HCT116 (cell line): ENCODE results near the gene PLCXD1. TPM values are rescaled to one million over a fixed set of nuclear protein-coding genes. Genes with fewer than 3 reads are reported as not detected.

Experiments used
- ATAC-seq: fragments of 200-7000 bp; cut with Tn5 transposase; 2 replicates; pipeline ENCODE4 v1.9.1; 2020; ENCODE audit warnings: mild to moderate bottlenecking, moderate library complexity
- BruUV-seq: library from RNA; stranded (reverse); fragments of 400-500 nt; replicated peaks from 2 replicates; lab custom pipeline; 2021; lab: Mats Ljungman, UMichigan
- CTCF ChIA-PET: fragments of 300-600 bp; sonication (Branson Sonifier 250); formaldehyde crosslinking; loops from one replicate; lab custom pipeline; 2021; ENCODE audit warnings: antibody characterized with exemption; lab: Charles Lee
- POLR2A ChIA-PET: fragments of 300-600, 350-600 bp; sonication (Branson Sonifier 250); formaldehyde crosslinking; loops from one replicate; lab custom pipeline; 2021; ENCODE audit warnings: antibody characterized with exemption; lab: Charles Lee
- RAD21 ChIA-PET, 2 experiments: fragments of 300-600 bp; sonication (Branson Sonifier 250); formaldehyde crosslinking; loops; one replicate each; lab custom pipeline; 2023; ENCODE audit warnings: low total read pairs in 2 of 2; ENCODE audit not compliant: uncharacterized antibody in 2 of 2, unreplicated experiment in 2 of 2, low non-redundant PET in 1 of 2; lab: Charles Lee
- DNase-seq: peaks from one replicate; pipeline ENCODE4 v3.0.0-alpha.2; 2010; ENCODE audit warnings: low read depth, low spot score
- H2AFZ ChIP-seq: fragments of 200-600 bp; shearing (Covaris generic), sonication (generic); 2 replicates; pipeline ENCODE4 v1.6.1; 2017; ENCODE audit warnings: low read depth, mixed run types, mixed read lengths, antibody characterized with exemption, low read length; ENCODE audit not compliant: poor library complexity, severe bottlenecking
- H3K27ac ChIP-seq: 2 replicates; pipeline ENCODE4 v1.5.1; 2012; ENCODE audit warnings: low read depth, low read length
- H3K27me3 ChIP-seq: fragments of 200-600 bp; sonication (generic); 2 replicates; pipeline ENCODE4 v1.6.1; 2016; ENCODE audit warnings: mixed run types, low read length, mixed read lengths; ENCODE audit not compliant: insufficient read depth
- H3K36me3 ChIP-seq, 2 experiments: fragments of 200-500 bp in 1 of 2; fragments of 200-600 bp in 1 of 2; sonication (Bioruptor generic) in 1 of 2; sonication (generic) in 1 of 2; 2 replicates each; pipeline versions ENCODE4 v1.5.1 to v1.6.1; 2014 to 2016; ENCODE audit warnings: low read length in 2 of 2, inconsistent platforms in 1 of 2, mixed read lengths in 1 of 2, mixed run types in 1 of 2; ENCODE audit not compliant: insufficient read depth in 2 of 2, control insufficient read depth in 1 of 2
- H3K4me1 ChIP-seq, 2 experiments: fragments of 200-600 bp in 1 of 2; sonication (generic) in 1 of 2; 2 replicates each; pipeline versions ENCODE4 v1.5.1 to v1.6.1; 2012 to 2017; ENCODE audit warnings: low read length in 2 of 2, inconsistent platforms in 1 of 2, mild to moderate bottlenecking in 1 of 2, mixed read lengths in 1 of 2, mixed run types in 1 of 2, moderate library complexity in 1 of 2; ENCODE audit not compliant: insufficient read depth in 2 of 2, control insufficient read depth in 1 of 2
- H3K4me2 ChIP-seq: fragments of 200-600 bp; sonication (generic); 2 replicates; pipeline ENCODE4 v1.6.1; 2017; ENCODE audit warnings: mixed run types, low read length, mixed read lengths
- H3K4me3 ChIP-seq, 2 experiments: fragments of 200-600 bp in 1 of 2; sonication (generic) in 1 of 2; replicated peaks in 1 of 2; 2 replicates each; pipeline ENCODE4 v1.5.1; 2011 to 2016; ENCODE audit warnings: low read length in 2 of 2, control low read depth in 1 of 2, low read depth in 1 of 2, mild to moderate bottlenecking in 1 of 2, mixed read lengths in 1 of 2, mixed run types in 1 of 2
- H3K79me2 ChIP-seq: fragments of 200-600 bp; sonication (generic); 2 replicates; pipeline ENCODE4 v1.6.1; 2017; ENCODE audit warnings: mild to moderate bottlenecking, mixed run types, low read length, moderate library complexity, mixed read lengths; ENCODE audit not compliant: insufficient read depth
- H3K9ac ChIP-seq: fragments of 200-600 bp; sonication (generic); 2 replicates; pipeline ENCODE4 v1.6.1; 2016; ENCODE audit warnings: low read length, mixed read lengths
- H3K9me2 ChIP-seq: fragments of 200-600 bp; sonication (generic), shearing (Covaris generic); 2 replicates; pipeline ENCODE4 v1.6.1; 2017; ENCODE audit warnings: mixed run types, mild to moderate bottlenecking, moderate library complexity; ENCODE audit not compliant: insufficient read depth
- H3K9me3 ChIP-seq, 2 experiments: fragments of 200-500 bp in 1 of 2; fragments of 200-600 bp in 1 of 2; sonication (Bioruptor generic) in 1 of 2; sonication (generic) in 1 of 2; 2 replicates each; pipeline ENCODE4 v1.6.1; 2014 to 2017; ENCODE audit warnings: low read length in 2 of 2, mixed read lengths in 2 of 2, inconsistent platforms in 1 of 2, low read depth in 1 of 2, mild to moderate bottlenecking in 1 of 2, mixed run types in 1 of 2, moderate library complexity in 1 of 2; ENCODE audit not compliant: control insufficient read depth in 1 of 2, insufficient read depth in 1 of 2
- H4K20me1 ChIP-seq: fragments of 200-600 bp; sonication (generic), shearing (Covaris generic); 2 replicates; pipeline ENCODE4 v1.6.1; 2017; ENCODE audit warnings: mixed run types, mild to moderate bottlenecking, moderate library complexity; ENCODE audit not compliant: insufficient read depth
- CBX3 ChIP-seq: IDR thresholded peaks from 2 replicates; pipeline ENCODE4 v1.6.1; 2012; ENCODE audit warnings: low read depth
- CEBPB ChIP-seq: IDR thresholded peaks from 2 replicates; pipeline ENCODE4 v1.6.1; 2012; ENCODE audit warnings: low read depth
- EGR1 ChIP-seq: IDR thresholded peaks from 2 replicates; pipeline ENCODE4 v1.6.1; 2012; ENCODE audit warnings: low read depth
- ELF1 ChIP-seq: IDR thresholded peaks from 2 replicates; pipeline ENCODE4 v1.6.1; 2012; ENCODE audit warnings: low read depth, borderline replicate concordance
- EZH2 ChIP-seq: fragments of 200-600 bp; sonication (generic); IDR thresholded peaks from 2 replicates; pipeline ENCODE4 v1.6.1; 2017; ENCODE audit warnings: antibody characterized with exemption, mixed run types
- EZH2phosphoT487 ChIP-seq: fragments of 200-600 bp; IDR thresholded peaks from 2 replicates; pipeline ENCODE4 v1.6.1; 2018; ENCODE audit warnings: antibody characterized with exemption, borderline replicate concordance
- JUND ChIP-seq: IDR thresholded peaks from 2 replicates; pipeline ENCODE4 v1.6.1; 2012
- POLR2A ChIP-seq: IDR thresholded peaks from 2 replicates; pipeline ENCODE4 v1.7.0; 2011; ENCODE audit warnings: borderline replicate concordance; ENCODE audit not compliant: insufficient read depth, insufficient read length; ENCODE audit errors: extremely low read depth
- POLR2AphosphoS5 ChIP-seq: IDR thresholded peaks from 2 replicates; pipeline ENCODE4 v1.6.1; 2011; ENCODE audit warnings: mild to moderate bottlenecking, low read depth, low read length, moderate library complexity
- RAD21 ChIP-seq: IDR thresholded peaks from 2 replicates; pipeline ENCODE4 v1.6.1; 2012; ENCODE audit warnings: low read depth, mild to moderate bottlenecking
- SIN3A ChIP-seq: IDR thresholded peaks from 2 replicates; pipeline ENCODE4 v1.6.1; 2012; ENCODE audit warnings: low read depth
- SP1 ChIP-seq: IDR thresholded peaks from 2 replicates; pipeline ENCODE4 v1.6.1; 2012; ENCODE audit warnings: low read depth
- SRF ChIP-seq: IDR thresholded peaks from 2 replicates; pipeline ENCODE4 v1.6.1; 2012; ENCODE audit warnings: low read depth
- TCF7L2 ChIP-seq: IDR thresholded peaks from 2 replicates; pipeline ENCODE4 v1.7.0; 2011; ENCODE audit warnings: borderline replicate concordance, inconsistent platforms; ENCODE audit not compliant: insufficient read depth, insufficient read length; ENCODE audit errors: extremely low read depth
- YY1 ChIP-seq: IDR thresholded peaks from 2 replicates; pipeline ENCODE4 v1.6.1; 2011; ENCODE audit warnings: low read length, low read depth, moderate library complexity, mild to moderate bottlenecking; ENCODE audit not compliant: insufficient replicate concordance; ENCODE audit errors: extremely low read depth
- ZFX ChIP-seq: fragments of 450-650 bp; IDR thresholded peaks from 2 replicates; pipeline ENCODE4 v1.6.1; 2017
- ZNF274 ChIP-seq: fragments of 200-500 bp; sonication (Bioruptor generic); IDR thresholded peaks from 2 replicates; pipeline ENCODE4 v1.6.1; 2014; ENCODE audit warnings: mild to moderate bottlenecking, low read depth, low read length, inconsistent platforms
- intact Hi-C: fragments of 100-400 bp; cut with micrococcal nuclease; formaldehyde crosslinking; loops from 2 replicates; pipeline ENCODE4 v1.10.0; 2022
- total RNA-seq: library from RNA; stranded (reverse); gene quantifications from one replicate; pipeline ENCODE4 v1.2.1, GENCODE V29; 2021; ENCODE audit not compliant: unreplicated experiment
- TF ChIP-seq, protein P1 (sequence below): IDR thresholded peaks from 2 replicates; pipeline ENCODE4 v1.6.1; 2012
- TF ChIP-seq, protein P2 (sequence below): IDR thresholded peaks from 2 replicates; pipeline ENCODE4 v1.6.1; 2012
- TF ChIP-seq, protein P3 (sequence below): IDR thresholded peaks from 2 replicates; pipeline ENCODE4 v1.6.1; 2012; ENCODE audit warnings: low read depth

Gene PLCXD1
- total RNA-seq, 1 experiment from 2014 or later: 26.3 TPM

DNA sequence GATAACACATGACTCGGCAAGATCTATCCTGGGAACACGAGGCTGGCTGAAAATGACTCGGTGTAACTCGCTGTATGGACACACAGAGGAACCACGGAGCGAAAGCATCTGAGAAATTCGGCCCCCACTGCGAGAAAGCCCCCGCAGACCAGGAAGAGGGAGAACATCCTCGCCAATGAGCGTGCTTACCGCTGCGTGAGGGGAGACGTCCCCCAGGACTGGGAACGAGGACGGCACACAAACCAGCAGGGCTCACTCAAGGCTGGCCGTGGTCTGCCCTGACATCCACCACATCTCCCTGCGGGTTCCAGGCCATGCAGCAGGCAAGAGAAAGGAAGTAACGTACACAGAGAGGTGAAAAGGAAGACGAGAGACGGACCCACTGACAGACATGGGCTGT, 55.0 kb downstream of the PLCXD1 start:
- Histone ChIP-seq H3K4me1 (peaks cover 2 to 8% of the 10 kb centered on the region in 2 experiments; a peak in 2 of 4 replicates), H3K79me2 (no peaks in the 10 kb centered on the region), H3K36me3 (no peaks in the 10 kb centered on the region), H3K4me3 (no peak overlapping the region), H3K9ac (no peak overlapping the region), H3K9me2 (no peaks in the 10 kb centered on the region), H3K27ac (no peak overlapping the region), H2AFZ (no peak overlapping the region), H3K9me3 (no peaks in the 10 kb centered on the region), H3K4me2 (no peak overlapping the region), H4K20me1 (no peaks in the 10 kb centered on the region), H3K27me3 (no peaks in the 10 kb centered on the region)
- no TSS peak for BruUV-seq
- intact Hi-C loops: no loop called here
- ATAC-seq (no peak), DNase-seq (no peak)
- RAD21 ChIA-PET: no interaction called here
- no peak for TF ChIP-seq ELF1
- no peak for TF ChIP-seq EGR1
- no peak for TF ChIP-seq SRF
- no peak for TF ChIP-seq SIN3A
- TF ChIP-seq, protein P1, sequence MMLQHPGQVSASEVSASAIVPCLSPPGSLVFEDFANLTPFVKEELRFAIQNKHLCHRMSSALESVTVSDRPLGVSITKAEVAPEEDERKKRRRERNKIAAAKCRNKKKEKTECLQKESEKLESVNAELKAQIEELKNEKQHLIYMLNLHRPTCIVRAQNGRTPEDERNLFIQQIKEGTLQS: no peak
- no peak for TF ChIP-seq POLR2AphosphoS5
- TF ChIP-seq EZH2: no peak
- no peak for TF ChIP-seq ZNF274
- TF ChIP-seq EZH2phosphoT487: no peak
- TF ChIP-seq CBX3: no peak
- no peak for TF ChIP-seq RAD21
- no peak for TF ChIP-seq CEBPB
- no peak for TF ChIP-seq SP1
- TF ChIP-seq, protein P2, sequence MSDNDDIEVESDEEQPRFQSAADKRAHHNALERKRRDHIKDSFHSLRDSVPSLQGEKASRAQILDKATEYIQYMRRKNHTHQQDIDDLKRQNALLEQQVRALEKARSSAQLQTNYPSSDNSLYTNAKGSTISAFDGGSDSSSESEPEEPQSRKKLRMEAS: no peak
- TF ChIP-seq TCF7L2: no peak
- no peak for TF ChIP-seq POLR2A
- no peak for TF ChIP-seq ZFX
- TF ChIP-seq YY1: no peak
- TF ChIP-seq, protein P3, sequence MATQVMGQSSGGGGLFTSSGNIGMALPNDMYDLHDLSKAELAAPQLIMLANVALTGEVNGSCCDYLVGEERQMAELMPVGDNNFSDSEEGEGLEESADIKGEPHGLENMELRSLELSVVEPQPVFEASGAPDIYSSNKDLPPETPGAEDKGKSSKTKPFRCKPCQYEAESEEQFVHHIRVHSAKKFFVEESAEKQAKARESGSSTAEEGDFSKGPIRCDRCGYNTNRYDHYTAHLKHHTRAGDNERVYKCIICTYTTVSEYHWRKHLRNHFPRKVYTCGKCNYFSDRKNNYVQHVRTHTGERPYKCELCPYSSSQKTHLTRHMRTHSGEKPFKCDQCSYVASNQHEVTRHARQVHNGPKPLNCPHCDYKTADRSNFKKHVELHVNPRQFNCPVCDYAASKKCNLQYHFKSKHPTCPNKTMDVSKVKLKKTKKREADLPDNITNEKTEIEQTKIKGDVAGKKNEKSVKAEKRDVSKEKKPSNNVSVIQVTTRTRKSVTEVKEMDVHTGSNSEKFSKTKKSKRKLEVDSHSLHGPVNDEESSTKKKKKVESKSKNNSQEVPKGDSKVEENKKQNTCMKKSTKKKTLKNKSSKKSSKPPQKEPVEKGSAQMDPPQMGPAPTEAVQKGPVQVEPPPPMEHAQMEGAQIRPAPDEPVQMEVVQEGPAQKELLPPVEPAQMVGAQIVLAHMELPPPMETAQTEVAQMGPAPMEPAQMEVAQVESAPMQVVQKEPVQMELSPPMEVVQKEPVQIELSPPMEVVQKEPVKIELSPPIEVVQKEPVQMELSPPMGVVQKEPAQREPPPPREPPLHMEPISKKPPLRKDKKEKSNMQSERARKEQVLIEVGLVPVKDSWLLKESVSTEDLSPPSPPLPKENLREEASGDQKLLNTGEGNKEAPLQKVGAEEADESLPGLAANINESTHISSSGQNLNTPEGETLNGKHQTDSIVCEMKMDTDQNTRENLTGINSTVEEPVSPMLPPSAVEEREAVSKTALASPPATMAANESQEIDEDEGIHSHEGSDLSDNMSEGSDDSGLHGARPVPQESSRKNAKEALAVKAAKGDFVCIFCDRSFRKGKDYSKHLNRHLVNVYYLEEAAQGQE: no peak
- no peak for TF ChIP-seq JUND
- CTCF ChIA-PET: no interaction called here
- POLR2A ChIA-PET: no interaction called here
